NCI-H2029 treated with DMSO at 0.1 percent for 48 hours (cell line): ENCODE results near the gene BRD3.

Source experiments
- DNase-seq: peaks from one replicate; lab custom pipeline; 2025; lab: John Stamatoyannopoulos, UW

BRD3 gene

GRCh38 chr9:134039386-134040175 lies 28.2 kb downstream of the BRD3 start:
- DNase-seq: no peak

- DNase-seq: no peak
Measured at GRCh38 chr9:134037641-134038040, 30.2 kb downstream of the BRD3 start.

DNA sequence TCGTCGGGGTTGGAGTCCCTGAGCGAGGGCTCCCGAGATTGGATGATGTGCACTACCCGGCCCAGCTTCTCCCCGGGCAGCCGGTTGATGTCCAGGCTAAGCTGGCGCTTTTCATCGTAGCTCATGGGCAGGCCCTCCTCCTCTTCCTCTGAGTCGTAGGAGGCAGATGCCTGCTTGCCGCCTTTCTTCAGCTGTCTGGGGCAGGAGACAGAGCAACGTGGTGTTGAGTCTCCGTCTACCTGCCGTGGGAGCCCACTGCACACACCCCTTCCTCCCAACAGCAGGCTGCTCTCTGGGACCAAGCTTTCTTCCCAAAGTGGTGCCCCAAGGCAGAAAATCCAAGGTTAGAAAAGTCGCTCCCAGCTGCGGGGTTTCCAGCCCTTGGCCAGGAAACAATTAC lies 31.7 kb downstream of the BRD3 start:
- no peak for DNase-seq

- DNase-seq: no peak
Measured at GRCh38 chr9:134035041-134036039, 32.5 kb downstream of the BRD3 start.

GRCh38 chr9:134034215-134035040 lies 33.4 kb downstream of the BRD3 start:
- DNase-seq: no peak

DNA sequence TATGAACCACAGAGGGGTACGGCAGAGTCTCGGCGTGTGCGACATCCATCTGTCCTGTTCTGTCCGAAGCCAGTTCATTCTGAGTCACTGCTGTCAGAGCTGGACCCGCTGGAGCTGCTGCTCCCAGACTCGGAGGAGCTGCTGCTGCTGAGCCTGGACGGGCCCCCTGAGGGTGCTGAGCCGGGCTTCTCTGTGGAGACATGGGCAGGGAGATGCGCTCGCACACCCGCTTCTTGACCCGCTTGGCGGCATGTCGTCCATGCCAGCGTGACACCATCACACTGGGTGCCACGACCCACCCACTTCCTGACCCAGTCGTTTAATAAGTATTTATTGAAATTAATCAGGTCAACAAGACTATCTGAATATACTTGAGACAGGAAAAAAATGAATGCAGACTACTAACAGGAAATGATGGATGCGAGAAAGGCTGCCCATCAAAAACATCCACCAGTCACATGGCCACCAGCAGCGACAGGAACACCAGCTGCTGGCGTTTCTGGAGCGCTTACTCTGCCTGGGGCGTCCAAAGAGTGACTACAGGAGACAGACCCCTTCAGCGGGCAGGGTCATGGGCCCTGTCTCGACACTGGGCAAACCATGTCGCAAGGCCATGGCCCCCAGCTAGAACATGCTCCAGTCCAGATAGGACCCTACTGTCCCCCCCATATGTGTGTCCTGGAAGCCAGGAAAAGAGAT lies 34.2 kb downstream of the BRD3 start:
- DNase-seq: no peak

DNA sequence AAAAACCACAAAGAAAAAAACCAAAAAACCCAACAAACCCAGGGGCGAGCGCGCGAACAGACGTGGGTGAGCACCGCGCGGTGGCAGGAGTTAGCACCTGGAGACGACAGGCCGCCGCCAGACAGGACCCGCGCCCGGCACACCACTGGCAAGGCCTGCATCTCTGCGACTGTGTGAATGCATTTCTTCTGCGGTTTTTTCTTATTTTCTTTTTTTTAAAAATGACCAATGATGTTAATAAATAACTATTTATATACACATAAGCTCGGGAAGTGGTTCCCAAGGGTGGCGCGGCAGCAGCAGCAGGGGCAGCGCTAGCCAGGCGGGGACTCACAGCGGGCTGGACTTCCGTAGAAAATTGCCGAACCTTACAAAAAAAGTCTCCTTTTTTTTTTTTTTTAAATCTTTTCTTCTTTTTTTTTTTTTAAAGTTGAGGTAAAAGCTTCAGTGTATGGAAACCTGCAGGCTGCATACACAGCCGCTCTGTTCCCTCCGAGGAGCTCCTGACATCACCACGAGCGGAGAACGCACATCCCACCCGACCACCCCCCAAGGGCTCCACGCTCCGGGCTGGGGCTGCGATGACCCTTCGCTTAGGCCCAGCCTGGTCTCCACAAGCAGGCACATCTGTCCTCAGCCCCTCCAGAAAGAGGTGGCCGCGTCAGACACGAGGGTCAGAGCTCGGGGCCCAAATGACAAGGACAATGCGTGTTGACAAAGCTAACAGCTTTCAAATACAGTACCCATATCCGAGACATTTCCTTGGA lies 35.2 kb downstream of the BRD3 start:
- no peak for DNase-seq

DNA sequence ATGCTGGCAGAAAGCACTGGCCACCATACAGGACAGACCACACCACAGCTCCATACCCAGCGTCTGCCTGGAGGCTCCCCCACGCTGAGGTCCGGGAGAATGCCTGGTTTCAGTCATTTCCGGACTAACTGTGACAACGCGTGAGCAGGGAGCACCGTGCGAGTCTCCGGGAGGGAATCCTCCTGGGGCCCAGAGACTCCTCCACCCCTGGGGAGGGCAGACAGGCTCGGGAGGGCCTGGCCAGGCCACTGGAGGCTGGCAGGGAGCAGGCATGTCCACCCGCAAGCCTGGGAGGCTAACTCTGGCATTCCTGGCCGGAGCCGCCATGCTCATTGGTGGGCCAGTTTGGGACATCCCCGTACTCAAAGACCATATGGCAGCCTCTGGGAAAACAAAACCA lies 36.0 kb downstream of the BRD3 start:
- no peak for DNase-seq

DNA sequence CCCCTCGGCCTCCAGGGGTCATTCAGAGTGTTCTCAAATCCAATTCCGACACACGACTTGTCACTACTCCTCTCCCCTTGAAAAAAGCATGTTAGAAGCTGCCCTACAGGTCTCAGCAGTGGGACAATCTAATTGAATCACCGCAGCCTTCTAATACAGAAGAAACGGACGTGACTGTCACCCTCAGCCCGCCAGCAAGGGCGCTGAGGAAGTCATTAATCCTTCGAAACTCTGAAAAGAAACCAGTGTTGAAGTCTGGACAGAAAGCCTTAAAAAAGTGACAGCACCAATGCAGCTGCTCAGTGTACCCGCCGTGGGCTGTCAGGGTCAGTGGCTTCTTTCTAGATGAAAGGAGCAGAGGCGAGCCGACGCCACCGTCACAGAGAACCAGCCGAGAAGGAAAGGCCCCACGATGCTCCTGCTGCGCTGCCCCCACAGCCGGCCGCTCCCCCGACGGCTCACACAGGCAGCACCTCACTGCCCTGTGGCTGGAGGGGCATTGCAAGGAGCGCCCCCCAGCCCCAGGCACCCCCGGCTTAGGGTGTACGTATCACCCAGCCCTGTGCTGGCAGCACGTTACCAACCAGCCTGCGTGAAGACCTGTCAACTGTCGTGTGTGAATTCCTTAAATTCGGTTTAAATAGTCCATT lies 36.9 kb downstream of the BRD3 start:
- DNase-seq: no peak

GRCh38 chr9:134029248-134030226 lies 38.3 kb downstream of the BRD3 start:
- no peak for DNase-seq

DNA sequence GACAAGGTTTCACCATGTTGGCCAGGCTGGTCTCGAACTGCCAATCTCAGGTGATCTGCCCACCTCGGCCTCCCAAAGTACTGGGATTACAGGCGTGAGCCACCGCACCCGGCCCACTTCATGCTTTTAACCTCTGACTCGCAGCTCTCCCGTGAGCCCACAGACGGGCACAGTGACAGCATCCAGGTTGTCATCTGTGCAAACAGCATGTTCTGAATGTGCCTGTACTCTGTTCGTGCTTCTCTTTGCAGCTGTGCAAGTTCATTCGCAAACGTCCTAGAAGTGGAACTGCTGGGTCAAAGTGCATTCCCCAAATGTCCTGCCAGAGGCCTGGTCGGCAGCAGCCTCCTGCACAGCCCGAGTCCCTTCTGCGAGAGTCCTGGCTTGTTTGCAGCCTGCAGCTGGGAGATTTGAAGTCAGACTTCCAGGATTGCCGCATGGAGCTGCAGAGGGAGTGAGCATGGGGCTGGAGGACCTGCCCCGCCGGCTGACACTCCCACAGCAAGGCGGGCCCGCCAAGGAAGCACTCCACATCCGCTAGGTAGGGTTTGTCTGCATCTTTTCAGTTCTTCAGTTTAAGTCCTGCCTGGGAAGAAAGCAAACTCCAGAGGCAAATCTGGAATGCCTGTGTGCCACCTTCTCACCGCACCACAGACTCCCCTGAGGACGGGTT lies 39.1 kb downstream of the BRD3 start:
- DNase-seq: no peak

GRCh38 chr9:134028076-134028475 lies 39.8 kb downstream of the BRD3 start:
- DNase-seq: no peak

DNA sequence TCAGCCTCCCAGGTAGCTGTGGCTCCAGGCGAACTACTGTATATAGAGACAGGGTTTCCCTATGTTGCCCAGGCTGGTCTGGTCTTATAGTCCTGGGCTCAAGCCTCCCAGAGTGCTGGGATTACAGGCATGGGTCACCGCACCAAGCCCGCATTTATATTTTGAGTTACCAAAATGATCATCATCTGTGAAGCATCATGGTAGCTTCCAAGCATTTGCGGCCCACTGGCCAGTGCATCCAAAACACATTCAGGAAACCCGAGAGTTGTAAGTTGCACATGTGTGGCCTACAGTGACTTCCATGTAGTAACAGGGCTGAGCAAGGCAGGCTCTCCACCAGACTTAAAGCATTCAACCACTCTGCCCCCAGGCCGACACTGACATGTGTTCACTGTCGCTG lies 40.3 kb downstream of the BRD3 start:
- DNase-seq: no peak

DNA sequence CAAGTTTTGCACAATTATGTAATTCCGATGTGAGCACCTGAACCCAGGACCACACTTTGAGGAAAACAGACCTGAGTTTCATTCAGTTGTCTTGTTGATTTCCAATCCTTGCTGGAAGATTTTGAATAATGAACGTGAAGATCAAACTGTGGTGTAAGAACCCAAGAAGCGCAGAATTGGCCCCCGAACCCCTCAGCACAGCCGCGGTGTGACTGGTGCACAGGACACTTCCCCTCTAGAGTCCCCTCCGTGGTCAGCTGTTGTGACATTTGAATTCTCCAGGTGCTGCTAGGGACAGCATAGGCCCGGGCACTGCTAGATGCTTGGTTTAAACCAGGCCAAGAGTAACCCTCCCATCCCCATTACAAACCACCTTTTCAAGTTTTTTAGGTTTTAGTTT lies 40.8 kb downstream of the BRD3 start:
- no peak for DNase-seq

DNA sequence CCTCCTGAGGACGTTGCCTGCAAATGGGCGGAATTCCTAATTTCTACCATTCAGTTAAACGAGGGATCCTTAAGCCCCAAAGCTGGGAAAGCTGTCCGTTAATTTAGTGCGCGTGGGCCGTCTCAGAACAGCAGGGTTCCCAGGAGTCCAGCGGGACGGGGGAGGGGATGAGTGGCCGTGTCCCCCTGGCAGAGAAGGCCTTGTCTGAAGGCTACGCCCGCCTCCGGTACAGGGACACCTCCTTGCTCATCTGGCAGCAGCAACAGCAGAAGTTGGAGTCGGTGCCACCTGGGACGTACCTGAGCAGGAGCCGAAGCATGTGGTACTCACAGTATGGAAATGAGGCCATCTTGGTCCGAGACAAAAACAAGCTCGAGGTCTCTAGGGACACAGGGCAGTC lies 41.2 kb downstream of the BRD3 start:
- DNase-seq: no peak

GRCh38 chr9:134025606-134026541 lies 42.0 kb downstream of the BRD3 start:
- DNase-seq: no peak
